BLaER1 treated with 17β-estradiol and CSF1 and Interleukin-3, amounts not matched to agents 10 nM and 100 nM (cell line): ENCODE measurements around the gene HYAL2.

Experiments
- H3K27ac ChIP-seq, 11 experiments: shearing (Covaris generic); formaldehyde crosslinking; 2 replicates each; pipeline ENCODE4 v1.8.1; 2022
- H3K27me3 ChIP-seq, 11 experiments: shearing (Covaris generic); formaldehyde crosslinking; 2 replicates each; pipeline ENCODE4 v1.8.1; 2022
- H3K36me3 ChIP-seq, 11 experiments: shearing (Covaris generic); formaldehyde crosslinking; 2 replicates each; pipeline ENCODE4 v1.8.1; 2022
- H3K4me1 ChIP-seq, 10 experiments: shearing (Covaris generic); formaldehyde crosslinking; 2 replicates each; pipeline ENCODE4 v1.8.1; 2022
- H3K4me2 ChIP-seq, 11 experiments: shearing (Covaris generic); formaldehyde crosslinking; 2 replicates each; pipeline ENCODE4 v1.8.1; 2022
- H3K4me3 ChIP-seq, 10 experiments: shearing (Covaris generic); formaldehyde crosslinking; 2 replicates each; pipeline ENCODE4 v1.8.1; 2022
- H3K9ac ChIP-seq, 11 experiments: shearing (Covaris generic); formaldehyde crosslinking; 2 replicates each; pipeline ENCODE4 v1.8.1; 2022
- H3K9me3 ChIP-seq, 11 experiments: shearing (Covaris generic); formaldehyde crosslinking; replicated peaks in 1 of 11; 2 replicates each; pipeline ENCODE4 v1.8.1; 2022
- H4K20me1 ChIP-seq, 11 experiments: shearing (Covaris generic); formaldehyde crosslinking; 2 replicates each; pipeline ENCODE4 v1.8.1; 2022
- Cebpa-rat ChIP-seq, 11 experiments: shearing (Covaris generic); IDR thresholded peaks; 2 replicates each; pipeline ENCODE4 v1.8.1; 2022

HYAL2 gene

GRCh38 chr3:50323092-50323600 is 601 bp upstream of the HYAL2 start:
- H3K9ac ChIP-seq: peak overlapping the region; percentile 11 to 99 (median 58); a peak in 20 of 22 replicates
- peaks cover 62 to 83% (median 76%) of the 10 kb centered on the region in 10 experiments for H3K4me1 ChIP-seq
- H3K4me2 ChIP-seq: peak overlapping the region; percentile 90 to 99 (median 97); a peak in 21 of 22 replicates
- H3K4me3 ChIP-seq: 0 out of 20 replicates have a peak overlapping the region, but pooled peaks of 1 of the 10 experiments have one; percentile 13
- peaks cover 0 to 56% (median 28%) of the 10 kb centered on the region in 11 experiments; a peak in 17 of 22 replicates for H4K20me1 ChIP-seq
- TF ChIP-seq Cebpa-rat (IDR thresholded peaks at IDR 0.05): no peak
- H3K27me3 ChIP-seq: no peaks in the 10 kb centered on the region
- peaks cover 7 to 50% (median 37%) of the 10 kb centered on the region in 11 experiments; a peak in 21 of 22 replicates for H3K36me3 ChIP-seq
- peak overlapping the region in 9 of 11 experiments; percentile 15 to 99 (median 45); a peak in 14 of 22 replicates for H3K27ac ChIP-seq
- no peaks in the 10 kb centered on the region for H3K9me3 ChIP-seq

- Histone ChIP-seq H3K27ac (peak overlapping the region; percentile 94 to 100 (median 99); a peak in 20 of 22 replicates), H3K4me2 (peak overlapping the region; percentile 90 to 99 (median 97)), H3K4me1 (peaks cover 68 to 89% (median 81%) of the 10 kb centered on the region in 10 experiments), H3K4me3 (peak overlapping the region; percentile 73 to 89 (median 78)), H3K36me3 (peaks cover 16 to 61% (median 48%) of the 10 kb centered on the region in 11 experiments; a peak in 21 of 22 replicates), H3K9me3 (no peaks in the 10 kb centered on the region), H4K20me1 (peaks cover 0 to 58% (median 35%) of the 10 kb centered on the region in 11 experiments; a peak in 17 of 22 replicates), H3K27me3 (no peaks in the 10 kb centered on the region), H3K9ac (peak overlapping the region; percentile 93 to 100 (median 99); a peak in 21 of 22 replicates)
- TF ChIP-seq Cebpa-rat (IDR thresholded peaks at IDR 0.05): no peak
Measured at GRCh38 chr3:50322115-50322385, 495 bp downstream of the HYAL2 start.

- Histone ChIP-seq H3K4me3 (peak overlapping the region; percentile 73 to 89 (median 78)), H3K27ac (peak overlapping the region; percentile 94 to 100 (median 99))
- TF ChIP-seq Cebpa-rat (IDR thresholded peaks at IDR 0.05): no peak
Measured at GRCh38 chr3:50321336-50322114, 1.0 kb downstream of the HYAL2 start.

DNA sequence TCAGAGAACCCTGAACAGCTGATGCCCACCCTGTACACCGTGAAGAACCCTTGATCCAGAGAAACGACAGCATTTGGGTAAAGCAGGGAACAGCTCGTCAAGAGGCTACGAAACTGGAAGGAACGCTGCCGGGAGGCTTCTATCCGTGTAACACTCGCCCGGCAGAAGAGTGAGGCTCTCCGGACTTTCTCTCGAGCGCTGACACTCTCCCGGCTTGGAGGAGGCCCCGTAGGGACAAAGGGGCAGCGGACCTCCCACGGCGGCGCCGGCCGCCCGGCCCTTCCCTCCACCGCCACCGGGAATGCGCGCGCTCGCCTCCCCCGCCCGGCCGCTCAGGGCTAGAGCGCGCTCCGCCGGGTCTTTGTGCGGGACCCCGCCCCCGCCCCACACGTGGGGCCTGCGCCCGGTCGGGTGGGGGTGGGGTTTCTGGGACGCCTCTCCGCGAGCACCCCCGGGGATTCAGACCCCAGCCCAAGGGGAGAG is 1.7 kb downstream of the HYAL2 start:
- no peak for TF ChIP-seq Cebpa-rat (IDR thresholded peaks at IDR 0.05)
- peak overlapping the region; percentile 90 to 99 (median 97) for H3K4me2 ChIP-seq
- peaks cover 0 to 57% (median 41%) of the 10 kb centered on the region in 11 experiments; a peak in 18 of 22 replicates for H4K20me1 ChIP-seq
- H3K27ac ChIP-seq: peak overlapping the region; percentile 94 to 100 (median 99)
- H3K4me1 ChIP-seq: peaks cover 67 to 86% (median 79%) of the 10 kb centered on the region in 10 experiments
- no peaks in the 10 kb centered on the region for H3K27me3 ChIP-seq
- H3K9ac ChIP-seq: peak overlapping the region; percentile 93 to 100 (median 99)
- peak overlapping the region; percentile 73 to 89 (median 78) for H3K4me3 ChIP-seq
- H3K36me3 ChIP-seq: peaks cover 21 to 62% (median 50%) of the 10 kb centered on the region in 11 experiments; a peak in 21 of 22 replicates
- no peaks in the 10 kb centered on the region for H3K9me3 ChIP-seq

More at GRCh38 chr3:50321336-50322114, 1.0 kb downstream of the HYAL2 start:
- peak overlapping the region; percentile 93 to 100 (median 99) for H3K9ac ChIP-seq
- H3K4me2 ChIP-seq: peak overlapping the region; percentile 90 to 99 (median 97)
- peaks cover 0 to 58% (median 38%) of the 10 kb centered on the region in 11 experiments; a peak in 18 of 22 replicates for H4K20me1 ChIP-seq
- peaks cover 21 to 62% (median 50%) of the 10 kb centered on the region in 11 experiments; a peak in 21 of 22 replicates for H3K36me3 ChIP-seq
- H3K27me3 ChIP-seq: no peaks in the 10 kb centered on the region
- no peaks in the 10 kb centered on the region for H3K9me3 ChIP-seq
- peaks cover 68 to 89% (median 81%) of the 10 kb centered on the region in 10 experiments for H3K4me1 ChIP-seq

DNA sequence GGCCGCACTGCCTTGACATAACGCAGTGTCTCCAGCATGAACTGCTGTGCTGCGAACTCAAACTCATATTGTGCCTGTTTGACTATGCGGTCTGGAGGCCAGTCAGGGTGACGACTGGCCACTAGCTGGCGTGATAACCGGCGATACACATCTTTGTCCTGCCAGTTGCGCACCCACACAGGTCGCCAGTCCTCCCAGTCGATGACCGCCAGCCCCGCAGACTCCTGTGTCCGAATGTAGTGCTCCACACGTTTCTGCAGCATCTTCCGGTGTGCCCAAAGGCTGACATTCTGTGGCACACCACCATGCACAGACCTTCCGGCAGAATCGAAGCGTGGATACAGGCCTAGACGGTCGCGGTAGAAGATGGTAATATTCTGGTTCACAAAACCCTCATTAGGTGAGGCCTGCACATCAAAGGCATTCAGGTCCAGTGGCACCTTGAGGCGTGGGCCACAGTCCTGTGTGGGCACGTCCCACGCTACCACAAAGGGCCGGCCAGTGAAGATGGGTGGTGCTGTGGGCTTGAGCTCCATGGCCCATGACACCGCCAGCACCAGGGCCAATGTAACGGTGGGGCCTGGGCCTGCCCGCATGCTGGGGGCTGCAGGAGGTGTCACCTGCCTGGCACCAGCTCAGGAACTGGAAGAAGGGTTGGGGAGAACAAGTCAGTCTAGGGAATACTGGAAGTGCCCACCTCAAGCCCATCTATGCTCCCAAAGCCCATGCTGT is 2.5 kb downstream of the HYAL2 start:
- Histone ChIP-seq H3K4me2 (peak overlapping the region; percentile 90 to 99 (median 97)), H3K9me3 (no peaks in the 10 kb centered on the region), H3K27me3 (no peaks in the 10 kb centered on the region), H3K27ac (peak overlapping the region; percentile 94 to 100 (median 99); a peak in 21 of 22 replicates), H3K9ac (peak overlapping the region; percentile 93 to 100 (median 99)), H3K36me3 (peaks cover 19 to 61% (median 46%) of the 10 kb centered on the region in 11 experiments; a peak in 19 of 22 replicates), H3K4me1 (peaks cover 67 to 78% (median 75%) of the 10 kb centered on the region in 10 experiments), H4K20me1 (peaks cover 0 to 50% (median 40%) of the 10 kb centered on the region in 11 experiments; a peak in 18 of 22 replicates), H3K4me3 (peak overlapping the region; percentile 73 to 89 (median 78))
- TF ChIP-seq Cebpa-rat (IDR thresholded peaks at IDR 0.05): no peak

GRCh38 chr3:50319181-50319893 is 3.2 kb downstream of the HYAL2 start:
- Histone ChIP-seq H3K27me3 (no peaks in the 10 kb centered on the region), H3K4me2 (peak overlapping the region; percentile 90 to 99 (median 97)), H3K27ac (peak overlapping the region in 4 of 11 experiments; percentile 12 to 32 (median 19); a peak in 3 of 22 replicates), H4K20me1 (peaks cover 0 to 47% (median 41%) of the 10 kb centered on the region in 11 experiments; a peak in 18 of 22 replicates), H3K4me1 (peaks cover 67 to 73% (median 70%) of the 10 kb centered on the region in 10 experiments), H3K36me3 (peaks cover 19 to 61% (median 50%) of the 10 kb centered on the region in 11 experiments; a peak in 19 of 22 replicates), H3K4me3 (peak overlapping the region in 7 of 10 experiments; percentile 14 to 87 (median 78); a peak in 12 of 20 replicates), H3K9ac (peak overlapping the region; percentile 29 to 100 (median 98); a peak in 17 of 22 replicates), H3K9me3 (no peaks in the 10 kb centered on the region)
- TF ChIP-seq Cebpa-rat (IDR thresholded peaks at IDR 0.05): no peak

DNA sequence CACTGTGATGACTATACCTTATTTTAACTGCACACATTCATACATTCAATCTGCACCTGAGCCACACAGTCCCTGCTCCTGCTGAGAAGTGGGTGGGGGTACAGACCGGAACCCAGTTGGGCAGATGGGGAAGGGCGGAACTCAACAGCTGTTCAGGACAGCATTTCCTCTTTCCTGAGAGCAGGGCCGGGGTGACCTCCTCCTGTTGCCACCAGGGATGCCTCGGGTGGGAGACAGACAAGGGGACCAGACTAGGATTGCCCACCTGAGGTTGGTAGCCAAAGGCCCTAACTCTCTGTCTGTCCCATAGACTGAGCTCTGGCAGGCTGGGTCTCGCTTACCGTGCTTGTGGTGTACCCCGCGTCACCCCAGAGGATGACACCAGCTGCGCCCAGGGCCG is 3.9 kb downstream of the HYAL2 start:
- Histone ChIP-seq H4K20me1 (peaks cover 0 to 47% (median 41%) of the 10 kb centered on the region in 11 experiments; a peak in 17 of 22 replicates), H3K9me3 (no peaks in the 10 kb centered on the region), H3K4me1 (peaks cover 59 to 65% (median 63%) of the 10 kb centered on the region in 10 experiments), H3K27me3 (no peaks in the 10 kb centered on the region), H3K27ac (peak overlapping the region in 5 of 11 experiments; percentile 15 to 35 (median 32); a peak in 4 of 22 replicates), H3K36me3 (peaks cover 19 to 60% (median 50%) of the 10 kb centered on the region in 11 experiments; a peak in 19 of 22 replicates), H3K4me2 (peak overlapping the region; percentile 90 to 99 (median 97)), H3K9ac (peak overlapping the region; percentile 8 to 99 (median 93); a peak in 16 of 22 replicates), H3K4me3 (peak overlapping the region in 5 of 10 experiments; percentile 7 to 51 (median 16); a peak in 7 of 20 replicates)
- no peak for TF ChIP-seq Cebpa-rat (IDR thresholded peaks at IDR 0.05)
